IMR-90 (cell line): ENCODE results near the gene CYP27C1.

ENCODE experiments used
- BHLHE40 ChIP-seq: fragments of 150-350 bp; IDR thresholded peaks from 2 replicates; pipeline ENCODE4 v1.6.1; 2016; ENCODE audit warnings: mild to moderate bottlenecking, low read depth, low read length
- CEBPB ChIP-seq: IDR thresholded peaks from 2 replicates; pipeline ENCODE4 v1.6.1; 2012; ENCODE audit warnings: low read depth, low read length, improper control_type of control experiment
- CHD1 ChIP-seq: IDR thresholded peaks from 2 replicates; pipeline ENCODE4 v1.6.1; 2012; ENCODE audit warnings: low read depth, low read length, improper control_type of control experiment
- CTCF ChIP-seq: conservative IDR thresholded peaks from 2 replicates; pipeline ENCODE4 v1.5.1; 2012; ENCODE audit warnings: mild to moderate bottlenecking, low read depth, low read length, improper control_type of control experiment
- ELK1 ChIP-seq: fragments of 150-350 bp; IDR thresholded peaks from 2 replicates; pipeline ENCODE4 v1.6.1; 2016; ENCODE audit warnings: low read depth, mild to moderate bottlenecking, low read length, moderate library complexity, borderline replicate concordance
- NFE2L2 ChIP-seq: fragments of 150-350 bp; IDR thresholded peaks from 2 replicates; pipeline ENCODE4 v1.6.1; 2016; ENCODE audit warnings: low read depth, mild to moderate bottlenecking, low read length
- POLR2A ChIP-seq: IDR thresholded peaks from 2 replicates; pipeline ENCODE4 v1.6.1; 2012; ENCODE audit warnings: mild to moderate bottlenecking, low read depth, low read length
- RCOR1 ChIP-seq: IDR thresholded peaks from 2 replicates; pipeline ENCODE4 v1.6.1; 2012; ENCODE audit warnings: mild to moderate bottlenecking, low read length, improper control_type of control experiment; ENCODE audit not compliant: insufficient replicate concordance
- RFX5 ChIP-seq: IDR thresholded peaks from 2 replicates; pipeline ENCODE4 v1.8.0; 2012; ENCODE audit warnings: low read depth, mild to moderate bottlenecking, low read length, moderate library complexity
- SMC3 ChIP-seq: fragments of 150-350 bp; IDR thresholded peaks from 2 replicates; pipeline ENCODE4 v1.6.1; 2016; ENCODE audit warnings: low read depth, mild to moderate bottlenecking, antibody characterized with exemption, low read length, moderate library complexity

GRCh38 chr2:127140538-127140937 is 79.6 kb downstream of the CYP27C1 start:
- TF ChIP-seq CTCF: no peak
- TF ChIP-seq CHD1: no peak
- no peak for TF ChIP-seq POLR2A
- TF ChIP-seq NFE2L2: no peak
- TF ChIP-seq SMC3: no peak
- TF ChIP-seq CEBPB: no peak
- no peak for TF ChIP-seq RCOR1
- TF ChIP-seq BHLHE40: no peak
- no peak for TF ChIP-seq ELK1
- no peak for TF ChIP-seq RFX5
